GM12873 (cell line): ENCODE results near the gene BANF2.

Experiments used
- TF ChIP-seq, protein P1 (sequence below): IDR thresholded peaks from 2 replicates; pipeline ENCODE4 v1.5.1; 2012; ENCODE audit warnings: low read depth, mild to moderate bottlenecking, moderate library complexity, low read length, control low read depth; ENCODE audit not compliant: insufficient read depth; ENCODE audit errors: missing control alignments

Gene BANF2

DNA sequence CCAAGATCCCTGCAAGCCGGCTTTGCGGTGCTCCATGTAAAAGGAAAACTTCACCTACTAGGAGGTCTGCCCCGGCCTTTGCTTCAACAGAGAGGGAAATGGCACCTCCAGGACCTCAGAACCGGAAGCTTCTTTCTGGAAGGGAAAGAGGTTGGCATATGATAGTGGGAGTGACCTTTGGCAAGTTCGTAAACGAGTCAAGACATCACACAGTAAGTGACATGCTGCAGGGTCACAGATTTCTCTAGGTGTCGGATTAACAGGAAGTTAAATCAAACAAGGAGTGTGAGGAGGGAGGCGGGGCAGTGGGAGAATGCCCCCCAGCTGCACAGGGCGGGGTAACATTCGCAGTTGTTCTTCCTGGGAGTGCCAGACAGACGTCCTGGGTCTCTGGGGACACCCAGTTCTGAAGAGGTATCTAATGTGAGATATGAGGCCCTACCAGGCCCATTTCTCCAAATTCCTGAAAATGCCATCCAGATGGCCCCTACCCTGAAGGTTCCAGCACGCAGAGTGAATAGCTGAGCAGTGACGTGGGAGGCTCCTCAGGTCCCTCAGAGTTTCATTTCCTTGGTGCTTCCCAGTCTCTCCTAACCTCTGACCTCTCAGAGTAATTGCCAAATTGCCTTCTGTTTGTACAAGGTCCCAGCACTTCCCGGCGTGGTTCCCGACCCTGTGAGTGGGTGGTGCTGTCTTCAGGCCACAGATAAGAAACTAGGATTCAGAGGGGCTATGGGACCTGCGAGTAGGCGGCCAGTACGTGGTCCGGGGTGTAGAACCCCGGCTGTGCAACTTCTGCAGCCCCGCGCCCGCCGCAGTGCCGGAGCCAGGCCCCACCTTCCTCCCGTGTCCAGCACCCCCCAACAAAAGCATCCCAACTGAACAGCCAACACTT lies 19.6 kb upstream of the BANF2 start:
- TF ChIP-seq, protein P1, sequence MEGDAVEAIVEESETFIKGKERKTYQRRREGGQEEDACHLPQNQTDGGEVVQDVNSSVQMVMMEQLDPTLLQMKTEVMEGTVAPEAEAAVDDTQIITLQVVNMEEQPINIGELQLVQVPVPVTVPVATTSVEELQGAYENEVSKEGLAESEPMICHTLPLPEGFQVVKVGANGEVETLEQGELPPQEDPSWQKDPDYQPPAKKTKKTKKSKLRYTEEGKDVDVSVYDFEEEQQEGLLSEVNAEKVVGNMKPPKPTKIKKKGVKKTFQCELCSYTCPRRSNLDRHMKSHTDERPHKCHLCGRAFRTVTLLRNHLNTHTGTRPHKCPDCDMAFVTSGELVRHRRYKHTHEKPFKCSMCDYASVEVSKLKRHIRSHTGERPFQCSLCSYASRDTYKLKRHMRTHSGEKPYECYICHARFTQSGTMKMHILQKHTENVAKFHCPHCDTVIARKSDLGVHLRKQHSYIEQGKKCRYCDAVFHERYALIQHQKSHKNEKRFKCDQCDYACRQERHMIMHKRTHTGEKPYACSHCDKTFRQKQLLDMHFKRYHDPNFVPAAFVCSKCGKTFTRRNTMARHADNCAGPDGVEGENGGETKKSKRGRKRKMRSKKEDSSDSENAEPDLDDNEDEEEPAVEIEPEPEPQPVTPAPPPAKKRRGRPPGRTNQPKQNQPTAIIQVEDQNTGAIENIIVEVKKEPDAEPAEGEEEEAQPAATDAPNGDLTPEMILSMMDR, result no peak

DNA sequence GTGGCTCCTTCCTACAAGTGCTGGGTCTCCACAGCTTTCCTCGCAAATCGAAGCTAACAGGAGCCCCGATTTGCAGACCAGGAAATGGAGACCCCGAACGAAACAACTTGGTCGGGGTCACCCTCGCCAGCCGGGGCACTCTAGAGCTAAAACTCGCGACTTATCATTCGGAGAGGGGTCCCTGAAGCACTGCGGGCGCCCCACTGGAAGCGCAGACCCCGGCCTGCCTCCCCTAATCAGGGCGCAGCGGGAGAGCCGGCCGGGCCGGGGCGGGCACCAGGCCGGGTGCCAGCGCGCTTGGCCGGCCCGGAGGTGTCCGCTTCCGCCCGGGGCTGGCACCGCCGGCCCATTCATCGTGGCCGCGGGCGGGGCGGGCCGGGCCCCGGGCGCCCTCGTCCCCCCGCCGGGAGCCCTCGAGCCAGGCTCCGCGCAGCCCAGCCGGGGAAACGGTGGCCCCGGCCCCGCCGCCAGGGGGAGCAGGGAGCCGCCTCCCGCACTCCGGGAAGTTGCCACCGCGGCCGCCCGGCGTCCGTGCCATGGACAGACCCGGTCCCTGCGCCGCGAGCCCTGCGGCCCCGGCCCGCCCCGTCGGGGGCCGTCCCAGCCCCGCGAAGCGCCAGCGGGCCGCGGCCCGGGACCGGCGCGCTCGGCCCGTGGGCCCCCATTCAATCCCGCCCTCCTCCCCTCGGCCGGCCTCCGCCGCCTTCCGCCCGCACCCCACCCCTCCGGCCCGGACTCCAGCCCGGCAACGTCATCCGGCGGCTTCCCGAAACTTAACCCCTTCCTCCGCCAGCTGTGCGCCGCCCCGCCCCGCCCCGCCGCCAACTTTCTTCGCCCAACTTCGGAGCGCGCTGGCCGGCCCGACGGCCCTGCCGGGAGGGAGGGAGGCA lies 18.7 kb upstream of the BANF2 start:
- TF ChIP-seq, protein P1, result peak; percentile 69

DNA sequence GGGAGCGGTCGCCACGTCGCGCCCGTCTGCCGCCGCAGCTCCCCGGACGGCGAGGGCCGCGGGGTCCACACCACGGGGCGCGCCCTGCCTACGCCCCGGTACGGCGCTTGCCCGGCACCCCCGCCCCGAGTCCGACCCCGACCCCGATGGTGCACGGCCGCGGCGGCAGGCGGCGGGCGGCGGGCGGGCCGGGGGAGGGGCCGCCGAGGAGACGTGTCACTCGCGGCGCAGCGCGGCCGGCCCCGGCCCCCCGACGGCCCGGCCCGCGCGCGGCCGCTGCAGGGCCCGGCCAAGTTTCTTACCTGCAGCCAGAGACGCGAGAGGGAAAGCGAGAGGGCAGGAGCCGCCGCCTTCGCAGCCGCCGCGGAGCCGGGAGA lies 18.1 kb upstream of the BANF2 start:
- TF ChIP-seq, protein P1, result no peak

DNA sequence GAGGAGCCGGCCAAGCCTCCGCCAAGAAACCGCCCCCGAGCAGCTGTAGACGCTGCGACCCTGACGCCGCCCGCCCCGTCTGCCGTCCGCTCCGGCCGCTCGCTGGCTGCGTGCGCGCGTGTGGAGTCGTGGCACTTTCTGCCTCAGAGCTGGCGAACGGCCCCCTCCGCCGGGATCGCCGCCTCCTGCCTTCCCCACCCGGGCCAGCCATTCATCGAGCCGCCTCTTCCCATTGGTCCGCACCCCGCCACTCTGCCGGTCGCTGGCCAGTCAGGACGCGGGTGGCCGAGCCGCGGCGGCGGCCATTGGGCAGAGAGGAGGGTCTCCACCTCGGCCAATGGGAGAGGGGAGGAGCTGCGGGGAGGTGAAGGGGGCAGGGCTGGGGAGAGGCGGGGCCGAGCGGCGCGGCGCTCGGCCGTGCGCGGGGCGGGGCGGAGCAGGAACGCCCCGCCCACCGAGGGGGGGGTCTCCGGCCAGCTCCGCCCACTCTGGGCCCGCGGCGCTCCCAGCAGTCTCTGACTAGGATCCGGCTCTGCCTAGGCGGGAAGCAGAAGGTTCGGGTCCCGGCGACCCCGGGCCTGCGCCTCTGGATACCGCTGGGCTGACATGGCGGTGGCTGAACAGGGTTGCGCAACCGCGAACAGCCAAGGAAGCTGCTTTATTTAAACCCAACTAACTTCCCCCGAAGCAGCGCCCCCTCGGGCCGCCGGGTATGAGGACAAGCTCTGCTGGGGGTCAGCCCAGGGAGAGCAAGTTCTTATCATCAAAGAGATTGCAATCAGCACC lies 17.5 kb upstream of the BANF2 start, which contains the start of gene RRBP1:
Gene RRBP1, minus strand, starts transcription at position 140 of the 786 bp plus-strand sequence. CDS start 21,735 bp downstream, outside the sequence.
- TF ChIP-seq, protein P1, result peak; percentile 78

DNA sequence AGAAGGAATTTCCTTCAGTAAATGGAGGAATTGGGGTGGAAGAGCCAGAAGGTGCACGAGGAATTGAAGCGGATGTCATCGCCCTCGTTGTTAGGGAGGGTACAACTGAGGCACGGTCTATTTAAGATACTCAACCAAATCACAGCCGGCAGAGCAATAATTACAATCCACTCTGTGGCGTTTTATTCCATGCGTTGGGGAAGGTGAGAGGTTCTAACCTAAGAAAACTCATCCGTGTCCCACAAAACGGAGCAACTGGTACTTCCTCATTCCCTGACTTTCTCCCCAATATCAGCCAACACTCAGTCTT lies 16.9 kb upstream of the BANF2 start:
- TF ChIP-seq, protein P1, result no peak

DNA sequence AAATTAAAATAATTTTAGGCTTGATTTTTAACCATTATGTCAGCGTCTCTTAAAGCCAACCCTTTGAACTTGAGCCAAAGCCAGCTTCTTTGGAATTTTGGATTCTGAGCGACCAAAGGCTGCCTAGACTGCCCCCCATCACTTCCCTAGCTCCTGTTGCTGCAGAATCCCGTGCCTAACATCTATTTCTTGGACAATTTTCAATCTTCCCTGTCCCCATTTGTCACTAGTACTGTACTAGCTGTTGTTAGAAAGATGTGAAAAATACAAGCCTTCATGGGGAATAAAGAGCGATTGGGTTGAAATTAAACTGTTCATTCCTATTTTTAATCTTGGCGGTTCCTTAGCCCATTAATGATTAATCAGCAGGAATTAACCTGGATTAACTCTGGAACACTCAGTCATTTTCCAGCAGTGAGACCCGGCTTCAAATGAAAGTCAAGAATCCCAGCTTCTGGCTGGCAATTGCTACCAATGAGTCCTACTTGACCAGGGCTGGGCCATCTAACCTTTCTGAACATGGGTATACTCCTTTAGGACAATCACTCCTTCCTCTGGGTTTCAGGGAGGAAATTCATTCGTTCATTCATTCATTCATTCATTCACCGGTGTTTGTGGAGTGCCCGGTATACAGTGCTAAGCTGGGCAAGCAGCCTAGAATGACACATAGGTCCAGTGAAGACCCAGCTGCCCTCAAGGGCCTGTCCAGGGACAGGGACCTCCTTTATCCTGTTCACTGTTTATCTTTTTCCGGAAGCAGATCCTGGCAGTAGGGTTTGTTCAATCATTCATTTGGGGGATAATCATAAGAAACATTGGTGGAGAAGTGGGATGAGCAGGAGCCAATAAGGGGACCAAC lies 16.3 kb upstream of the BANF2 start:
- TF ChIP-seq, protein P1, result no peak
